Keratinocyte (primary cell): ENCODE data around the gene ACOXL.

ENCODE experiments used
- CTCF ChIP-seq, 3 experiments: IDR thresholded peaks in 1 of 3; conservative IDR thresholded peaks in 1 of 3; optimal IDR thresholded peaks in 1 of 3; 2 replicates in 2 of 3; 3 replicates in 1 of 3; pipeline versions ENCODE3 to v1.5.1; 2011; ENCODE audit warnings: low read length in 3 of 3, mild to moderate bottlenecking in 3 of 3, moderate library complexity in 2 of 3, control low read depth in 1 of 3, inconsistent platforms in 1 of 3; ENCODE audit not compliant: insufficient read depth in 2 of 3; ENCODE audit errors: extremely low read depth in 1 of 3
- EZH2 ChIP-seq: IDR thresholded peaks from one replicate; pipeline ENCODE4 v1.6.1; 2012; ENCODE audit warnings: inconsistent platforms, mild to moderate bottlenecking, low read length, moderate library complexity

GRCh38 chr2:111071600-111072171 is 339.3 kb downstream of the ACOXL start:
- TF ChIP-seq CTCF (optimal IDR thresholded peaks at IDR 0.05 in 1 of 3, IDR thresholded peaks at IDR 0.05 in 1 of 3, conservative IDR thresholded peaks at IDR 0.05 in 1 of 3; ENCODE audit: extremely low read depth in 1 of 3, insufficient read depth in 2 of 3, low read length in 3 of 3) (no peak), EZH2 (no peak)
